Neural progenitor cell (in vitro differentiated cells): ENCODE results near the gene ADAMTS15. TPM values are rescaled to one million over a fixed set of nuclear protein-coding genes. Genes with fewer than 3 reads are reported as not detected.

ENCODE experiments used
- DNase-seq: peaks from one replicate; pipeline ENCODE4 v3.0.0-alpha.2; 2016; ENCODE audit warnings: low spot score
- H2AFZ ChIP-seq: fragments of 200-600 bp; sonication (generic); replicated peaks from 2 replicates; pipeline ENCODE4 v1.6.1; 2016; ENCODE audit warnings: antibody characterized with exemption
- H3F3A ChIP-seq: fragments of 200-600 bp; sonication (generic); 2 replicates; pipeline ENCODE4 v1.6.1; 2016; ENCODE audit warnings: antibody characterized with exemption, low read depth
- H3K27ac ChIP-seq: fragments of 200-600 bp; sonication (generic); 2 replicates; pipeline ENCODE4 v1.5.1; 2016; ENCODE audit warnings: mild to moderate bottlenecking
- H3K27me3 ChIP-seq: fragments of 200-600 bp; sonication (generic); 2 replicates; pipeline ENCODE4 v1.6.1; 2016; ENCODE audit warnings: mild to moderate bottlenecking, moderate library complexity
- H3K36me3 ChIP-seq: fragments of 200-600 bp; sonication (generic); 2 replicates; pipeline ENCODE4 v1.5.1; 2016
- H3K4me1 ChIP-seq: fragments of 200-600 bp; sonication (generic); 2 replicates; pipeline ENCODE4 v1.6.1; 2016; ENCODE audit warnings: mixed run types
- H3K4me2 ChIP-seq: fragments of 200-600 bp; sonication (generic); 2 replicates; pipeline ENCODE4 v1.6.1; 2016
- H3K4me3 ChIP-seq: fragments of 200-600 bp; sonication (generic); 2 replicates; pipeline ENCODE4 v1.5.1; 2016
- H3K79me2 ChIP-seq: fragments of 200-600 bp; sonication (generic); 2 replicates; pipeline ENCODE4 v1.6.1; 2016; ENCODE audit warnings: low read depth
- H3K9ac ChIP-seq: fragments of 200-600 bp; sonication (generic); 2 replicates; pipeline ENCODE4 v1.6.1; 2016
- H3K9me3 ChIP-seq: fragments of 200-600 bp; sonication (generic); 2 replicates; pipeline ENCODE4 v1.5.1; 2016; ENCODE audit warnings: low read depth
- H4K20me1 ChIP-seq: fragments of 200-600 bp; sonication (generic); 2 replicates; pipeline ENCODE4 v1.6.1; 2016; ENCODE audit warnings: low read depth
- H3K27ac Mint-ChIP-seq: 3 replicates; pipeline ENCODE4 v1.8.0; 2021; ENCODE audit warnings: mixed read lengths
- H3K27me3 Mint-ChIP-seq: 2 replicates; pipeline ENCODE4 v1.8.0; 2022; ENCODE audit warnings: low read depth, mild to moderate bottlenecking, inconsistent platforms, moderate library complexity, mixed read lengths; ENCODE audit not compliant: insufficient read depth
- H3K36me3 Mint-ChIP-seq: 3 replicates; pipeline ENCODE4 v1.8.0; 2021; ENCODE audit warnings: mixed read lengths
- H3K4me1 Mint-ChIP-seq: 3 replicates; pipeline ENCODE4 v1.8.0; 2021; ENCODE audit warnings: mixed read lengths
- H3K4me3 Mint-ChIP-seq: 3 replicates; pipeline ENCODE4 v1.8.0; 2021; ENCODE audit warnings: mild to moderate bottlenecking, moderate library complexity, mixed read lengths
- H3K9me3 Mint-ChIP-seq: 3 replicates; pipeline ENCODE4 v1.8.0; 2020; ENCODE audit warnings: mixed read lengths
- EZH2 ChIP-seq: fragments of 200-600 bp; sonication (generic); IDR thresholded peaks from 2 replicates; pipeline ENCODE4 v1.6.1; 2017; ENCODE audit warnings: antibody characterized with exemption, mild to moderate bottlenecking, moderate library complexity
- EZH2phosphoT487 ChIP-seq: fragments of 200-600 bp; sonication (generic); IDR thresholded peaks from 2 replicates; pipeline ENCODE4 v1.6.1; 2017; ENCODE audit warnings: antibody characterized with exemption
- total RNA-seq: library from RNA; depleted of rRNA; stranded (reverse); fragments of >200 nt; gene quantifications from 2 replicates; pipeline ENCODE4 v1.2.3, GENCODE V29; 2015; ENCODE audit warnings: low replicate concordance
- TF ChIP-seq, protein P1 (sequence below): fragments of 200-600 bp; sonication (generic); IDR thresholded peaks from 2 replicates; pipeline ENCODE4 v1.5.1; 2017; ENCODE audit warnings: antibody characterized with exemption, mild to moderate bottlenecking

The ADAMTS15 gene
- total RNA-seq, 1 donor from 2014 or later, result 0.09 TPM

DNA sequence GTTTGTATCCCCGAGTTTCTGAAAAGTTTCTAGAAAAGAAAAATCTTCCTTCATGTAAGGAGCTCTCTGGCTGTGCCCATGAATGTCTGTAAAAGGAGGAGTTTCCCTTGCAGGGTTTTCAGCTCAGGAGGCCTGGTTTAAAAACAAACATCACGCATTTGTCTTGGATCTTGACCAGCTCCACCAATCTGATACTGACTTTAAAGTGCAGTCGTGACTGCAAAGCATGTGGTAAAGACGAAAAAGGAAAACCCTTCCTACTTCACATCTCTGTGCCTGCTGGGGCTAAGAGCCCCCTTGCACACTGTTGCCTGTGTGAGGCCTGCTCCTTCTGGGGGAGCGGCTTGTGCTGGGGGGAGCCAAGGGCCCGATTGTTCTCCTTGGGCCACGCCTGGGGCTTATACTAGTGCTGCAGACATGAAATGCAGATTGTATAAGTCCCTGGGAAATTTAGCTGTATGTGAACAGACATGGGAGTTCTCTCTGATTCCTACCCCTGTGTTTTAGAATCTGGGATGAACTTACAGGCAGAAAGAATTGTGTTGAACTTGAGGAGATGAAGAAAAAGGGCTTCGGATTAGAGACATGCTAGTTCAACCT lies 62.1 kb downstream of the ADAMTS15 start:
- H3K36me3 Mint-ChIP-seq, result peaks cover 6% of the 10 kb centered on the region
- peaks cover 9% of the 10 kb centered on the region for H3K27me3 Mint-ChIP-seq
- peaks cover 8% of the 10 kb centered on the region for H3K4me1 ChIP-seq
- peak overlapping the region; percentile 31 for H3K27ac Mint-ChIP-seq
- peaks cover 8% of the 10 kb centered on the region for H3K4me1 Mint-ChIP-seq
- H3K9ac ChIP-seq, result no peak overlapping the region
- no peaks in the 10 kb centered on the region for H3F3A ChIP-seq
- peaks cover 24% of the 10 kb centered on the region for H3K9me3 Mint-ChIP-seq
- H3K9me3 ChIP-seq, result no peaks in the 10 kb centered on the region
- no peaks in the 10 kb centered on the region for H3K27me3 ChIP-seq
- DNase-seq, result no peak
- H3K4me3 ChIP-seq, result no peak overlapping the region
- peak overlapping the region; percentile 31 for H2AFZ ChIP-seq
- H3K4me2 ChIP-seq, result no peak overlapping the region
- no peaks in the 10 kb centered on the region for H3K36me3 ChIP-seq
- H3K4me3 Mint-ChIP-seq, result no peak overlapping the region
- no peaks in the 10 kb centered on the region for H3K79me2 ChIP-seq
- TF ChIP-seq EZH2phosphoT487 (no peak), EZH2 (no peak)
- TF ChIP-seq, protein P1, sequence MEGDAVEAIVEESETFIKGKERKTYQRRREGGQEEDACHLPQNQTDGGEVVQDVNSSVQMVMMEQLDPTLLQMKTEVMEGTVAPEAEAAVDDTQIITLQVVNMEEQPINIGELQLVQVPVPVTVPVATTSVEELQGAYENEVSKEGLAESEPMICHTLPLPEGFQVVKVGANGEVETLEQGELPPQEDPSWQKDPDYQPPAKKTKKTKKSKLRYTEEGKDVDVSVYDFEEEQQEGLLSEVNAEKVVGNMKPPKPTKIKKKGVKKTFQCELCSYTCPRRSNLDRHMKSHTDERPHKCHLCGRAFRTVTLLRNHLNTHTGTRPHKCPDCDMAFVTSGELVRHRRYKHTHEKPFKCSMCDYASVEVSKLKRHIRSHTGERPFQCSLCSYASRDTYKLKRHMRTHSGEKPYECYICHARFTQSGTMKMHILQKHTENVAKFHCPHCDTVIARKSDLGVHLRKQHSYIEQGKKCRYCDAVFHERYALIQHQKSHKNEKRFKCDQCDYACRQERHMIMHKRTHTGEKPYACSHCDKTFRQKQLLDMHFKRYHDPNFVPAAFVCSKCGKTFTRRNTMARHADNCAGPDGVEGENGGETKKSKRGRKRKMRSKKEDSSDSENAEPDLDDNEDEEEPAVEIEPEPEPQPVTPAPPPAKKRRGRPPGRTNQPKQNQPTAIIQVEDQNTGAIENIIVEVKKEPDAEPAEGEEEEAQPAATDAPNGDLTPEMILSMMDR, result no peak
- H3K27ac ChIP-seq, result no peak overlapping the region
- no peaks in the 10 kb centered on the region for H4K20me1 ChIP-seq

DNA sequence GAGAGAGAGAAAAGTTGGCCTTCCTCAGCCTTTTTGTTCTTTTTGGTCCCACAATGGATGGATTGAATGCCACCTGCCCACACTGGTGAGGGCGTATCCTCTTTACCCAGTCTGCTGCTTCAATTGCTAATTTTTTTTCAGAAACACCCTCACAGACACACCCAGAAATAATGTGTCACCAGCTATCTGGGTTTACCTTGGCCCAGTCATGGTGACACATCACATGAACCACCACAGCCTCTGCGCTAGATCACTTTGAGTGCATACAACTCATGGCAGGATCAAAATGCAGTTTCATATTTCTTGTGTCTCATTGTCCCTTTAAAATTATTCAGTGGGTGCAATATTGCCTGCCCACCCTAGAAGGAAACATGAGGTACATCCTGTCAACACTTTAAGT lies 63.3 kb downstream of the ADAMTS15 start:
- H3K79me2 ChIP-seq, result no peaks in the 10 kb centered on the region
- H4K20me1 ChIP-seq, result no peaks in the 10 kb centered on the region
- no peaks in the 10 kb centered on the region for H3K9me3 ChIP-seq
- H3K27me3 ChIP-seq, result no peaks in the 10 kb centered on the region
- peaks cover 8% of the 10 kb centered on the region for H3K4me1 ChIP-seq
- H3K36me3 ChIP-seq, result no peaks in the 10 kb centered on the region
- DNase-seq, result no peak
- no peak overlapping the region for H2AFZ ChIP-seq
- peaks cover 17% of the 10 kb centered on the region for H3K9me3 Mint-ChIP-seq
- no peak overlapping the region for H3K27ac ChIP-seq
- peaks cover 9% of the 10 kb centered on the region for H3K27me3 Mint-ChIP-seq
- H3K27ac Mint-ChIP-seq, result no peak overlapping the region
- no peak for TF ChIP-seq EZH2
- no peak for TF ChIP-seq EZH2phosphoT487
- TF ChIP-seq, protein P1, result no peak
- H3K4me2 ChIP-seq, result no peak overlapping the region
- H3K4me3 ChIP-seq, result no peak overlapping the region
- H3F3A ChIP-seq, result no peaks in the 10 kb centered on the region
- H3K4me3 Mint-ChIP-seq, result no peak overlapping the region
- H3K36me3 Mint-ChIP-seq, result peaks cover 6% of the 10 kb centered on the region
- no peak overlapping the region for H3K9ac ChIP-seq
- peaks cover 8% of the 10 kb centered on the region for H3K4me1 Mint-ChIP-seq

DNA sequence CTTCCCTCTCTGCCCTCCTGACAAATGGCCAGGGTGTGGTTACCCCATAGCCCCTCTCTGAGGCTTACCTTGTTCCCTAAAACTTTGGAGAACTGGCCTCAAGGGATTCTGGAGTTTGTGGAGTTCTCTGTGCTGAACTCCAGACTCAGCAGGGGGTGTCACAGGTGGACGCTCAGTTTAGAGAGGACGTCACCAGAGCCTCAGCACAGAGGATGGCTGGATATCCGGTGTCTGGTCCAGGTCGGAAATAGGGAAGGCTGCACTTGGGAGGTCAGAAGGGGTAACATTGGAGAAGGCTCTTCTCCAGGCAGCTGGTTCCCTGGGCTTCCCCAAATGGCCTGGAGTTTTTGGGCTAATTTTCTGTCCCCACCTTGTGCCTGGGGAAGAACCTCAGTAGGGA lies 64.2 kb downstream of the ADAMTS15 start:
- H3K4me3 ChIP-seq, result no peak overlapping the region
- H3K4me3 Mint-ChIP-seq, result no peak overlapping the region
- TF ChIP-seq EZH2phosphoT487, result no peak
- no peak for TF ChIP-seq EZH2
- TF ChIP-seq, protein P1, result no peak
- H3K36me3 Mint-ChIP-seq, result peaks cover 6% of the 10 kb centered on the region
- H3F3A ChIP-seq, result no peaks in the 10 kb centered on the region
- H3K27me3 ChIP-seq, result no peaks in the 10 kb centered on the region
- H3K9me3 Mint-ChIP-seq, result peaks cover 11% of the 10 kb centered on the region
- H3K9me3 ChIP-seq, result no peaks in the 10 kb centered on the region
- H3K4me1 Mint-ChIP-seq, result peaks cover 11% of the 10 kb centered on the region
- no peak overlapping the region for H3K9ac ChIP-seq
- no peaks in the 10 kb centered on the region for H3K79me2 ChIP-seq
- H2AFZ ChIP-seq, result no peak overlapping the region
- H3K4me2 ChIP-seq, result no peak overlapping the region
- H3K4me1 ChIP-seq, result peaks cover 8% of the 10 kb centered on the region
- H3K27ac Mint-ChIP-seq, result no peak overlapping the region
- no peaks in the 10 kb centered on the region for H4K20me1 ChIP-seq
- H3K36me3 ChIP-seq, result no peaks in the 10 kb centered on the region
- H3K27ac ChIP-seq, result no peak overlapping the region
- H3K27me3 Mint-ChIP-seq, result peaks cover 9% of the 10 kb centered on the region
- no peak for DNase-seq
